Right cardiac atrium (tissue), 5 donors: ENCODE results near the gene PTPRM. TPM values are rescaled to one million over a fixed set of nuclear protein-coding genes. Genes with fewer than 3 reads are reported as not detected.
A peak's percentile ranks its signal among the peaks of the same experiment; 100 is the strongest.

Source experiments
- ATAC-seq, 2 donors: fragments of 200-7000 bp; cut with Tn5 transposase; one replicate each; pipeline versions ENCODE4 v1.8.0 to v1.9.1; 2020; ENCODE audit warnings: moderate library complexity in 2 of 2, mild to moderate bottlenecking in 1 of 2
- DNase-seq, 3 donors: peaks; one replicate each; pipeline ENCODE4 v3.0.0-alpha.2; 2020
- H3K27ac ChIP-seq: one replicate; pipeline ENCODE4 v1.5.1; 2013; ENCODE audit warnings: mild to moderate bottlenecking, low read length, control low read depth, moderate library complexity
- H3K27me3 ChIP-seq: one replicate; pipeline ENCODE4 v1.6.1; 2013; ENCODE audit not compliant: control insufficient read depth, insufficient read depth
- H3K4me1 ChIP-seq: one replicate; pipeline ENCODE4 v1.6.1; 2013; ENCODE audit warnings: low read length; ENCODE audit not compliant: control insufficient read depth, insufficient read depth
- H3K4me3 ChIP-seq: one replicate; pipeline ENCODE4 v1.5.1; 2013; ENCODE audit warnings: low read length, control low read depth
- H3K9me3 ChIP-seq: one replicate; pipeline ENCODE4 v1.6.1; 2013; ENCODE audit warnings: low read length; ENCODE audit not compliant: control insufficient read depth
- WGBS: extraction: QIAGEN DNeasy Blood & Tissue Kit; methylation state at CpG from one replicate; pipeline ENCODE4 v1.1.7; 2013; 5-methylcytosine and 5-hydroxymethylcytosine counted together
- intact Hi-C, 4 donors: fragments of 100-400 bp; cut with DNase I; formaldehyde crosslinking; loops; one replicate each; pipeline versions ENCODE4 v1.11.0 to v1.14.0; 2022 to 2023
- polyA plus RNA-seq: library from polyadenylated mRNA; stranded (reverse); fragments of 200-250 nt; gene quantifications from one replicate; pipeline ENCODE4 v1.2.3, GENCODE V29; 2013
- total RNA-seq, 4 donors: library from RNA; stranded (reverse); fragmentation: NEBNext Ultra II Directional; extraction: Animal tissue kit (Norgen Biotek cat#: 25700); gene quantifications; one replicate each; pipeline ENCODE4 v1.2.1, GENCODE V29; 2021
- donor health status: healthy with polysubstance abuse.
- donor health status: DM: no; HTN: yes; CAD: no.
- donor health status: DM: no; HTN: no; CAD: no.
- donor health status: DM: no; HTN: yes; CAD: no; lungs with severe emphysema.
- donor health status: DM: yes; HTN: yes; CAD: no.

The PTPRM gene
- total and polyA plus RNA-seq, 5 donors = 55.1 to 81.5 (median 63.4) TPM

- no peak overlapping the region for H3K4me3 ChIP-seq
- intact Hi-C loops = no loop called here
- ATAC-seq (no peak), DNase-seq (no peak)
- no peaks in the 10 kb centered on the region for H3K9me3 ChIP-seq
- WGBS = 50% methylated on average over 2 of the region's 2 CpGs
- no peak overlapping the region for H3K27ac ChIP-seq
- peaks cover 10% of the 10 kb centered on the region for H3K4me1 ChIP-seq
- no peaks in the 10 kb centered on the region for H3K27me3 ChIP-seq
Measured at GRCh38 chr18:7927119-7927518, 360.0 kb downstream of the PTPRM start.

GRCh38 chr18:7931763-7932162 lies 364.6 kb downstream of the PTPRM start:
- intact Hi-C loops = no loop called here
- no peak for ATAC-seq
- no peaks in the 10 kb centered on the region for H3K27me3 ChIP-seq
- no peak for DNase-seq
- peaks cover 2% of the 10 kb centered on the region for H3K4me1 ChIP-seq
- H3K4me3 ChIP-seq = no peak overlapping the region
- no peak overlapping the region for H3K27ac ChIP-seq
- 84% methylated on average over 3 of the region's 3 CpGs for WGBS
- no peaks in the 10 kb centered on the region for H3K9me3 ChIP-seq

- 82% methylated on average over 13 of the region's 13 CpGs for whole genome bisulfite sequencing
- no peaks in the 10 kb centered on the region for H3K27me3 ChIP-seq
- intact Hi-C loops = no loop called here
- H3K4me3 ChIP-seq = no peak overlapping the region
- no peak for ATAC-seq
- H3K27ac ChIP-seq = no peak overlapping the region
- DNase-seq = peak in 1 of 3 donors; percentile 33
- H3K4me1 ChIP-seq = peaks cover 6% of the 10 kb centered on the region
- no peaks in the 10 kb centered on the region for H3K9me3 ChIP-seq
Measured at GRCh38 chr18:7937268-7937667, 370.2 kb downstream of the PTPRM start.

- WGBS = 94% methylated on average over 5 of the region's 5 CpGs
- ATAC-seq = no peak
- intact Hi-C loops = no loop called here
Measured at GRCh38 chr18:7939521-7939920, 372.4 kb downstream of the PTPRM start.

GRCh38 chr18:7940379-7940778 lies 373.3 kb downstream of the PTPRM start:
- H3K27ac ChIP-seq = no peak overlapping the region
- no peaks in the 10 kb centered on the region for H3K9me3 ChIP-seq
- WGBS = 67% methylated on average over 5 of the region's 5 CpGs
- H3K4me3 ChIP-seq = no peak overlapping the region
- H3K4me1 ChIP-seq = peaks cover 6% of the 10 kb centered on the region
- ATAC-seq (peak in 1 of 2 donors; percentile 49), DNase-seq (no peak)
- no peaks in the 10 kb centered on the region for H3K27me3 ChIP-seq
- intact Hi-C loops = no loop called here

More at GRCh38 chr18:7939521-7939920, 372.4 kb downstream of the PTPRM start:
- peaks cover 6% of the 10 kb centered on the region for H3K4me1 ChIP-seq
- no peaks in the 10 kb centered on the region for H3K27me3 ChIP-seq
- no peak for DNase-seq
- H3K9me3 ChIP-seq = no peaks in the 10 kb centered on the region
- H3K27ac ChIP-seq = no peak overlapping the region
- no peak overlapping the region for H3K4me3 ChIP-seq

GRCh38 chr18:7940971-7941370 lies 373.9 kb downstream of the PTPRM start:
- no peak overlapping the region for H3K27ac ChIP-seq
- 79% methylated on average over 4 of the region's 4 CpGs for WGBS
- H3K27me3 ChIP-seq = no peaks in the 10 kb centered on the region
- no peak for ATAC-seq
- peaks cover 6% of the 10 kb centered on the region for H3K4me1 ChIP-seq
- no peak overlapping the region for H3K4me3 ChIP-seq
- intact Hi-C loops = no loop called here
- DNase-seq = no peak
- no peaks in the 10 kb centered on the region for H3K9me3 ChIP-seq

- peak in 1 of 3 donors; percentile 23 for DNase-seq
Measured at GRCh38 chr18:7941533-7941932, 374.4 kb downstream of the PTPRM start.

GRCh38 chr18:7945882-7946281 lies 378.8 kb downstream of the PTPRM start:
- DNase-seq (no peak), ATAC-seq (peak in 1 of 2 donors; percentile 37)
- intact Hi-C loops = no loop called here
- WGBS = 42% methylated on average over 3 of the region's 3 CpGs
- no peak overlapping the region for H3K4me3 ChIP-seq
- peaks cover 3% of the 10 kb centered on the region for H3K4me1 ChIP-seq
- no peaks in the 10 kb centered on the region for H3K27me3 ChIP-seq
- H3K9me3 ChIP-seq = no peaks in the 10 kb centered on the region
- H3K27ac ChIP-seq = no peak overlapping the region

More at GRCh38 chr18:7941533-7941932, 374.4 kb downstream of the PTPRM start:
- Histone ChIP-seq H3K4me1 (peaks cover 6% of the 10 kb centered on the region), H3K9me3 (no peaks in the 10 kb centered on the region), H3K27ac (peak overlapping the region; percentile 23), H3K4me3 (no peak overlapping the region), H3K27me3 (no peaks in the 10 kb centered on the region)
- 56% methylated on average over 6 of the region's 6 CpGs for WGBS
- peak; percentile 54 to 62 for ATAC-seq
- intact Hi-C loops = no loop called here

GRCh38 chr18:7946734-7947377 lies 379.7 kb downstream of the PTPRM start:
- Histone ChIP-seq H3K27ac (no peak overlapping the region), H3K4me3 (peak overlapping the region; percentile 27), H3K27me3 (no peaks in the 10 kb centered on the region), H3K9me3 (no peaks in the 10 kb centered on the region), H3K4me1 (no peaks in the 10 kb centered on the region)
- intact Hi-C loops = no loop called here
- DNase-seq = peak in 2 of 3 donors; percentile 41 to 44
- WGBS = 71% methylated on average over 7 of the region's 7 CpGs
- ATAC-seq = peak; percentile 78 to 83

GRCh38 chr18:7950380-7951136 lies 383.4 kb downstream of the PTPRM start:
- H3K4me1 ChIP-seq = no peaks in the 10 kb centered on the region
- peak in 1 of 2 donors; percentile 49 for ATAC-seq
- DNase-seq = no peak
- H3K4me3 ChIP-seq = no peak overlapping the region
- H3K27me3 ChIP-seq = no peaks in the 10 kb centered on the region
- 91% methylated on average over 6 of the region's 6 CpGs for WGBS
- no peak overlapping the region for H3K27ac ChIP-seq
- no peaks in the 10 kb centered on the region for H3K9me3 ChIP-seq
- intact Hi-C loops = no loop called here

- H3K4me3 ChIP-seq = no peak overlapping the region
- ATAC-seq (no peak), DNase-seq (no peak)
- intact Hi-C loops = no loop called here
- H3K4me1 ChIP-seq = peaks cover 2% of the 10 kb centered on the region
- H3K9me3 ChIP-seq = no peaks in the 10 kb centered on the region
- WGBS = 92% methylated on average over 8 of the region's 8 CpGs
- no peak overlapping the region for H3K27ac ChIP-seq
- H3K27me3 ChIP-seq = no peaks in the 10 kb centered on the region
Measured at GRCh38 chr18:7953095-7953958, 386.2 kb downstream of the PTPRM start.
